Measurements from ENCODE around the gene EIF1.

GRCh38 chr17:41723801-41724475, 35.3 kb downstream of the EIF1 start:
- TF ChIP-seq CTCF (IDR thresholded peaks at IDR 0.05; ENCODE audit: low read length) (no peak), EZH2 (IDR thresholded peaks at IDR 0.05; ENCODE audit: borderline replicate concordance, low read length) (no peak)

All from OCI-LY1 (cell line).